Activated CD8-positive, alpha-beta memory T cell treated with anti-CD3 and anti-CD28 coated beads, Interleukin-2, amount 50 U/mL, for 1 hour (primary cell): ENCODE measurements around the gene TUT1.

Experiments used
- DNase-seq: peaks from one replicate; pipeline ENCODE4 v3.0.0-alpha.2; 2020; ENCODE audit errors: extremely low read depth

TUT1 gene

GRCh38 chr11:62542111-62542745, 49.1 kb downstream of the TUT1 start:
- no peak for DNase-seq

GRCh38 chr11:62540804-62541701, 50.3 kb downstream of the TUT1 start:
- DNase-seq: no peak

GRCh38 chr11:62539238-62539925, 51.9 kb downstream of the TUT1 start:
- DNase-seq: no peak

- DNase-seq: no peak
Observed at GRCh38 chr11:62538470-62539237, 52.7 kb downstream of the TUT1 start.

- no peak for DNase-seq
Observed at GRCh38 chr11:62536301-62536957, 54.9 kb downstream of the TUT1 start.

GRCh38 chr11:62535802-62536201, 55.5 kb downstream of the TUT1 start:
- DNase-seq: no peak

GRCh38 chr11:62534779-62535545, 56.4 kb downstream of the TUT1 start:
- DNase-seq: no peak

- no peak for DNase-seq
Observed at GRCh38 chr11:62532096-62532495, 59.2 kb downstream of the TUT1 start.
